MG63 (cell line): Measurements from ENCODE around the gene GFOD2. TPM values are rescaled to one million over a fixed set of nuclear protein-coding genes. Genes with fewer than 3 reads are reported as not detected.

Source experiments
- DNase-seq: peaks from one replicate; pipeline ENCODE4 v3.0.0-alpha.2; 2020
- H3K27me3 ChIP-seq: fragments of 250-450 bp; sonication (Bioruptor Pico); 2 replicates; pipeline ENCODE4 v1.5.1; 2020; ENCODE audit warnings: mild to moderate bottlenecking, moderate library complexity
- H3K36me3 ChIP-seq: fragments of 250-450 bp; sonication (Bioruptor Pico); 2 replicates; pipeline ENCODE4 v1.5.1; 2020; ENCODE audit warnings: mild to moderate bottlenecking, moderate library complexity
- H3K4me3 ChIP-seq: fragments of 250-450 bp; sonication (Bioruptor Pico); 2 replicates; pipeline ENCODE4 v1.5.1; 2020; ENCODE audit warnings: mild to moderate bottlenecking, moderate library complexity
- H3K9me3 ChIP-seq: fragments of 250-450 bp; sonication (Bioruptor Pico); 2 replicates; pipeline ENCODE4 v1.5.1; 2020; ENCODE audit warnings: mild to moderate bottlenecking, moderate library complexity
- total RNA-seq: library from RNA; depleted of rRNA; stranded (reverse); fragments of >200 nt; shearing (Covaris generic); gene quantifications from 2 replicates; pipeline ENCODE4 v1.2.3, GENCODE V29; 2014; ENCODE audit warnings: low replicate concordance; rRNA removed

GFOD2 gene
- total RNA-seq, 1 experiment from 2014 or later, result 13.4 TPM

DNA sequence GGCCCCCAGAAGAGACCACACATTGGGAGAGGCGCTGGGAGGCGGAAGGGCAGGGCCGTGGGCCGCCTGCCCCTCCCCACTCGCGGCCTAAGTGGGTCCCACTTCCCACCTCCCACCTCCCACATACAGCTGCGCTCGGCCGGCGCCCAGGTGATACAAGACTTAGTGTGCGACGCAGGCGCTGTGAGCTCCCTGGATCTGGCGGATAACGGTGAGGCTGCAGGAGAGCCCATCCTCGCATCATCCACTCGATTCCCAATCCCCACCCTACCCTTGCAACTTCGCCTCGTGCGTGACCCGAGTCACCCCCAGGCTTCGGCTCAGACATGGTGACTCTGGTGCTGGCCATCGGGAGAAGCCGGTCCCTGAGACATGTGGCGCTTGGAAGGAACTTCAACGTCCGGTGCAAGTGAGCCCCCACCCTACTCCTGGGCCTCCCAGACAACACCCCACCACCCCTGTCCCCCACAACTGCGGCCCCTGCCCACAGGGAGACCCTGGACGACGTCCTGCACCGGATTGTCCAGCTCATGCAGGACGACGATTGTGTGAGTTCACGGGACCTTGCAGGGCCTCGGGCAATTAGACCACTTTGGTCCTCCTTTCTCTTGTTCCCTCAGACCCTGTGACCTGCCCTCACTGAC is 70.2 kb downstream of the GFOD2 start:
- H3K27me3 ChIP-seq, result no peaks in the 10 kb centered on the region
- no peaks in the 10 kb centered on the region for H3K36me3 ChIP-seq

DNA sequence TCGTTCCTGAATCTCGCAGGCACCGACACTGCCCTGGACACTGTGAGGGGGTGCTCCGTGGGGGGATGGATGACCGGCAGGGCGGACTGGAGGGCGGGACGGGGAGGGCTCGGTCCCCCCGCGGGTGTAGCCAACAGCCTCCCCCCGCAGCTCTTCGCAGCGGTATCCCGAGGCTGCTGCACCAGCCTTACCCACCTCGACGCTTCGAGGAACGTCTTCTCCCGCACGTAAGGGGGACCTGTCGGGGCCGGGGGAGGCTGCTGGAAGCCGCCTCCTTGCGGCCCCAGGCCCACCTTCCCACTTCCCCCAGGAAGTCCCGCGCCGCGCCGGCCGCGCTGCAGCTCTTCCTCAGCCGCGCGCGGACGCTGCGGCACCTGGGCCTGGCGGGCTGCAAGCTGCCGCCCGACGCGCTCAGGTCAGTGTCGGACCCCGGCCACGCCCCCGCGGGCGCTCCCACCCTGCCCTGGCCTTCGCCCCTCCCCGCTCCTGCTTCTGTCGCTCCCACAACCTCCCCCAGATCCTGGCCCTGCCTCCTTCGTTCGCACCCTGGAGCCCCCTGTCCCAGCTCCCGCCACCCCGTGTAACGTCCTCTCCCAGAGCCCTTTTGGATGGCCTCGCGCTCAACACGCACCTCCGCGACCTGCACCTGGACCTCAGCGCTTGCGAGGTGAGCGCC is 70.9 kb downstream of the GFOD2 start:
- Histone ChIP-seq H3K9me3 (no peaks in the 10 kb centered on the region), H3K27me3 (no peaks in the 10 kb centered on the region), H3K36me3 (no peaks in the 10 kb centered on the region), H3K4me3 (no peak overlapping the region)
- no peak for DNase-seq

More for the DNA sequence above, 70.2 kb downstream of the GFOD2 start:
- Histone ChIP-seq H3K9me3 (no peaks in the 10 kb centered on the region), H3K4me3 (no peak overlapping the region)
- DNase-seq, result no peak

GRCh38 chr16:67647681-67648080 is 71.4 kb downstream of the GFOD2 start:
- no peak for DNase-seq
- H3K4me3 ChIP-seq, result no peak overlapping the region
- no peaks in the 10 kb centered on the region for H3K27me3 ChIP-seq
- no peaks in the 10 kb centered on the region for H3K36me3 ChIP-seq
- no peaks in the 10 kb centered on the region for H3K9me3 ChIP-seq

GRCh38 chr16:67647111-67647651 is 71.9 kb downstream of the GFOD2 start:
- no peaks in the 10 kb centered on the region for H3K27me3 ChIP-seq
- no peak overlapping the region for H3K4me3 ChIP-seq
- no peak for DNase-seq
- H3K9me3 ChIP-seq, result no peaks in the 10 kb centered on the region
- H3K36me3 ChIP-seq, result no peaks in the 10 kb centered on the region

DNA sequence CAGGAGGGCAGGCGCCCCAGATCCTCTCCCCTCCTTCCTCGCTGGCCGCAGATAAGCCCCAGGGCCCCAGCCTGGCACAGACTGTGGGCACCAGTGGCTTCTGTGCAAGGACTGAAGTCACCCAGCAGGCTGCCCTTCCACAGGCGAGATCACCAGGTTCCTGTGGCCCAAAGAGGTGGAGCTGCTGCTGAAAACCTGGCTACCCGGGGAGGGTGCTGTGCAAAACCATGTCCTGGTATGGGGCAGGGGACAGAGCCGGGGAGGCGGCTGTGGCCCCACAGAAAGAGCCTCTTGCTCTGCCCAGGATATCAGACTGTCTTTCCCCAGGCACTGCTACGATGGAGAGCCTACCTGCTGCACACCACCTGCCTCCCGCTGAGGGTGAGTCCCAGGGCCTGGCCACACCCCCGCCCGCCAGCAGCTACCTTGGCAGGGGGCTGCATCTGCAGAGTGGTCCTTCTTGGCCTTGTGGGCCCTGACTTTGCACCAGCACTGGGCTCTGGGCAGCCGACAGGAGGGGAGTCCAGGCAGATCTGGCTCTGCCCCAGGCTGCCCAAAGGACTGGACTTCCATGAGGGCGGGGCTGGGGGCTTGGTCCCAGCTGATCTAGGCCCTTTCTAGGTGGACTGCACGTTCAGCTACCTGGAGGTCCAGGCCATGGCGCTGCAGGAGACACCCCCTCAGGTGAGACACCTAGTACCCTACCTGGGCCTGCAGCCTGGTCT is 73.6 kb downstream of the GFOD2 start:
- Histone ChIP-seq H3K4me3 (no peak overlapping the region), H3K9me3 (no peaks in the 10 kb centered on the region), H3K36me3 (no peaks in the 10 kb centered on the region), H3K27me3 (no peaks in the 10 kb centered on the region)
- DNase-seq, result no peak

- Histone ChIP-seq H3K36me3 (peaks cover under 1% of the 10 kb centered on the region; the same call in 1 of the 2 replicates), H3K9me3 (no peaks in the 10 kb centered on the region), H3K4me3 (no peak overlapping the region), H3K27me3 (no peaks in the 10 kb centered on the region)
- no peak for DNase-seq
Observed at GRCh38 chr16:67644038-67644437, 75.1 kb downstream of the GFOD2 start.

GRCh38 chr16:67641779-67642708 is 77.1 kb downstream of the GFOD2 start:
- no peaks in the 10 kb centered on the region for H3K9me3 ChIP-seq
- H3K27me3 ChIP-seq, result no peaks in the 10 kb centered on the region
- H3K36me3 ChIP-seq, result peaks cover 10% of the 10 kb centered on the region
- DNase-seq, result peak; percentile 84
- H3K4me3 ChIP-seq, result no peak overlapping the region

DNA sequence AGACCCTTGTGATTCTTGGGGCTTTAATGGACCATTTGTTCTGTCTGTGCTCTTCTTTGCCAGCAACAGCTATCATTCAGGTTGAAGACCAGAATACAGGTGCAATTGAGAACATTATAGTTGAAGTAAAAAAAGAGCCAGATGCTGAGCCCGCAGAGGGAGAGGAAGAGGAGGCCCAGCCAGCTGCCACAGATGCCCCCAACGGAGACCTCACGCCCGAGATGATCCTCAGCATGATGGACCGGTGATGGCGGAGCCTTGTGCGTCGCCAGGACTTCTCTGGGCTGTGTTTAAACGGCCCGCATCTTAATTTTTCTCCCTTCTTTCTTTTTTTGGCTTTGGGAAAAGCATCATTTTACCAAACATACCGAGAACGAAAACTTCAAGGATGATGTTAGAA is 81.5 kb downstream of the GFOD2 start:
- no peak overlapping the region for H3K4me3 ChIP-seq
- no peak for DNase-seq
- H3K36me3 ChIP-seq, result peaks cover 14% of the 10 kb centered on the region
- no peaks in the 10 kb centered on the region for H3K9me3 ChIP-seq
- H3K27me3 ChIP-seq, result no peaks in the 10 kb centered on the region

DNA sequence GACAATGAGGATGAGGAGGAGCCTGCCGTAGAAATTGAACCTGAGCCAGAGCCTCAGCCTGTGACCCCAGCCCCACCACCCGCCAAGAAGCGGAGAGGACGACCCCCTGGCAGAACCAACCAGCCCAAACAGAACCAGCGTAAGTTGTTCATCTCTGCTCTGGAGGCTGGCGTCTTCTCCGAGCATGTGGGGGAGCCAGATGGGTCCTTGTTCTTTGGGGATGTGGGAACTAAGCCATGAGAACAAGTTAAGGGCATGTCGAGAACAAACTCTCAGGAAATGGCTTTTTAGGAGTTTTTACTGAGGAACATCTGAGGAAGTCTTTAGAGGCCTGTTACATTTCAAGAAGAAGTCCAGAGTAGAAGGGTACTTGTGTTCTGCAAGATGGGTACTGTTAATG is 82.4 kb downstream of the GFOD2 start:
- Histone ChIP-seq H3K27me3 (no peaks in the 10 kb centered on the region), H3K9me3 (no peaks in the 10 kb centered on the region), H3K4me3 (no peak overlapping the region), H3K36me3 (peaks cover 17% of the 10 kb centered on the region)
- no peak for DNase-seq

DNA sequence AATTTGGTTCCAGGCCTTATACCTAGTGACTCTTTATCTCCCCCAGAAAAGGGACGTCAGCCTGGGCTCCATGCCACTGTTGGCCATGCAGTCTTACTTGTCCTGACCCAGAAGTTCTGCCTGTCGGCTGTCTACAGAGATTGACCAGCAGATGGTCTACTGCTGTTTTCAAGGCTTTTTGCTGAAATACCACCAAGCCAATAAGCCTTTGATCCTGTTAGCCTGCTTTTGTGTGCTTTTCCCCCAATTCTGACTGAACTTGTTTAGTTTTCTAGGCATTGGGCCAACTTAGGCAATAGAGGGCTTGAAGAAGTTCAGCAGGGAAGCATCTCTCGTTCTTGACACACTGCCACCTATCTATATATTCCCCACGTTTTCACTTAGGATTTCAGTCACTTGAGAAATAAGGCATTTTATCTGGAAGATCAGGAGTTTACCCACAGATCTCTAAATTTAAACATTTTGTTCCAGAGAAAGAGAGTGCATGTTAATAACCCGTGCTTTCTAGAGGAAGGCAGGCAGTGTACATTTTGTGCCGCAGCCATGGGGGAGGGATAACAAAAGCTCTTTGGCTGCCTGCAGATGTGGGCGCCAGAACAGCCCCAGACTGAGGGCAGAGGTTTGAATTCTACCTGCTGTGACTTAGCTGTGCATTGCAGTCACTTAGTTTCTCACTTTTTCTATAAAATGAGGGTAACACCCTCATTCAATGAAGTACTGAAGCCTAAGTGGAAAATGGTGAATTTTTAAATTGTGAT is 86.5 kb downstream of the GFOD2 start:
- no peak overlapping the region for H3K4me3 ChIP-seq
- DNase-seq, result no peak
- no peaks in the 10 kb centered on the region for H3K9me3 ChIP-seq
- no peaks in the 10 kb centered on the region for H3K27me3 ChIP-seq
- peaks cover 14% of the 10 kb centered on the region for H3K36me3 ChIP-seq

- peaks cover 14% of the 10 kb centered on the region for H3K36me3 ChIP-seq
- no peak for DNase-seq
- H3K9me3 ChIP-seq, result no peaks in the 10 kb centered on the region
- H3K27me3 ChIP-seq, result no peaks in the 10 kb centered on the region
- no peak overlapping the region for H3K4me3 ChIP-seq
Observed at GRCh38 chr16:67628216-67628615, 90.9 kb downstream of the GFOD2 start.

Other genes starting within 250 kb of the GFOD2 start
- 30.8 and 42.3 TPM in 2 replicates for gene ATP6V0D1, start 238.2 kb downstream of the GFOD2 start, total RNA-seq
- gene AGRP, start 235.8 kb downstream of the GFOD2 start, total RNA-seq, result not detected in 2 replicates
- 3.1 and 5.0 TPM in 2 replicates for gene RIPOR1, start 190.5 kb downstream of the GFOD2 start, total RNA-seq
- 26.1 and 32.2 TPM in 2 replicates for gene CTCF, start 156.8 kb downstream of the GFOD2 start, total RNA-seq
- 0.07 TPM in 1 of 2 replicates, not detected in the other for gene CARMIL2, start 74.2 kb downstream of the GFOD2 start, total RNA-seq
- gene ACD, start 59.1 kb downstream of the GFOD2 start, total RNA-seq, result 24.4 and 24.7 TPM in 2 replicates
- 0.89 and 1.5 TPM in 2 replicates for gene PARD6A, start 58.4 kb downstream of the GFOD2 start, total RNA-seq
- 8.8 and 15.7 TPM in 2 replicates for gene ENKD1, start 52.6 kb downstream of the GFOD2 start, total RNA-seq
- not detected in 2 replicates for gene C16orf86, start 52.5 kb downstream of the GFOD2 start, total RNA-seq
- 0.79 and 1.8 TPM in 2 replicates for gene RANBP10, start 87.2 kb upstream of the GFOD2 start, total RNA-seq
- gene TSNAXIP1, start 87.6 kb upstream of the GFOD2 start, total RNA-seq, result 1.4 TPM in 1 of 2 replicates, not detected in the other
- 37.2 and 42.9 TPM in 2 replicates for gene THAP11, start 123.0 kb upstream of the GFOD2 start, total RNA-seq
- 55.9 and 178 TPM in 2 replicates for gene NUTF2, start 127.6 kb upstream of the GFOD2 start, total RNA-seq
- gene CENPT, start 128.4 kb upstream of the GFOD2 start, total RNA-seq, result 20.4 and 27.4 TPM in 2 replicates
- gene EDC4, start 153.7 kb upstream of the GFOD2 start, total RNA-seq, result 19.8 and 38.6 TPM in 2 replicates
- not detected in 2 replicates for gene NRN1L, start 165.6 kb upstream of the GFOD2 start, total RNA-seq
- gene PSKH1, start 173.9 kb upstream of the GFOD2 start, total RNA-seq, result 3.1 and 13.8 TPM in 2 replicates
- gene CTRL, start 212.5 kb upstream of the GFOD2 start, total RNA-seq, result 0.72 and 1.9 TPM in 2 replicates
- gene PSMB10, start 217.5 kb upstream of the GFOD2 start, total RNA-seq, result 8.8 and 12.7 TPM in 2 replicates
- gene LCAT, start 224.8 kb upstream of the GFOD2 start, total RNA-seq, result 0.16 TPM in 1 of 2 replicates, not detected in the other
- gene SLC12A4, start 249.3 kb upstream of the GFOD2 start, total RNA-seq, result 11.9 and 12.3 TPM in 2 replicates